K562 (cell line): ENCODE measurements around the gene DRD1. TPM values are rescaled to one million over a fixed set of nuclear protein-coding genes. Genes with fewer than 3 reads are reported as not detected.

ENCODE experiments used
- ATAC-seq: fragments of 200-7000 bp; cut with Tn5 transposase; 3 replicates; pipeline ENCODE4 v1.9.1; 2020; ENCODE audit warnings: moderate library complexity
- BruUV-seq: library from RNA; stranded (reverse); fragments of 400-500 nt; replicated peaks from 2 replicates; lab custom pipeline; 2021; lab: Mats Ljungman, UMichigan
- CTCF ChIA-PET: fragments of 300-600 bp; formaldehyde crosslinking; extraction: SDS; loops from one replicate; lab custom pipeline; 2021; ENCODE audit warnings: low intra/inter-chr PET ratio; lab: Yijun Ruan, JAX
- POLR2A ChIA-PET: fragments of 300-600, 350-650 bp; sonication (Branson Sonifier 250); formaldehyde crosslinking; extraction: SDS; loops from one replicate; lab custom pipeline; 2021; ENCODE audit warnings: antibody characterized with exemption, inconsistent platforms; lab: Yijun Ruan, JAX
- DNase-seq, 4 experiments: peaks; one replicate each; pipeline versions ENCODE4 v3.0.0 to v3.0.0-alpha.2; 2011 to 2018; ENCODE audit warnings: low spot score in 3 of 4, mixed read lengths in 3 of 4; ENCODE audit errors: extremely low read depth in 1 of 4
- FAIRE-seq: peaks from 2 replicates; lab custom pipeline; 2011; peaks lifted over from hg19 to GRCh38; lab: Jason Lieb, UNC
- H2AFZ ChIP-seq: 2 replicates; pipeline ENCODE4 v1.6.0; 2011; ENCODE audit warnings: low read depth, low read length, control low read depth, inconsistent platforms
- H3K27ac ChIP-seq: fragments of 200-600 bp; 3 replicates; pipeline ENCODE4 v1.8.0; 2011; ENCODE audit warnings: low read depth, mild to moderate bottlenecking, control low read depth, inconsistent platforms, low read length, moderate library complexity, mixed read lengths; ENCODE audit errors: extremely low read depth
- H3K27me3 ChIP-seq, 2 experiments: fragments of 300-600 bp in 1 of 2; 2 replicates in 1 of 2; 3 replicates in 1 of 2; pipeline versions ENCODE4 v1.6.0 to v1.8.0; 2011; ENCODE audit warnings: inconsistent platforms in 2 of 2, low read length in 2 of 2, mild to moderate bottlenecking in 1 of 2, mixed read lengths in 1 of 2, moderate library complexity in 1 of 2; ENCODE audit not compliant: control insufficient read depth in 2 of 2, insufficient read depth in 2 of 2
- H3K36me3 ChIP-seq: fragments of 300-600 bp; 3 replicates; pipeline ENCODE4 v1.8.0; 2011; ENCODE audit warnings: mild to moderate bottlenecking, low read length, inconsistent platforms; ENCODE audit not compliant: control insufficient read depth, insufficient read depth
- H3K4me1 ChIP-seq, 2 experiments: fragments of 200-600 bp in 1 of 2; replicated peaks in 1 of 2; 2 replicates in 1 of 2; 3 replicates in 1 of 2; pipeline versions ENCODE4 v1.5.1 to v1.8.0; 2011; ENCODE audit warnings: inconsistent platforms in 2 of 2, low read length in 2 of 2, mild to moderate bottlenecking in 1 of 2, mixed read lengths in 1 of 2, moderate library complexity in 1 of 2; ENCODE audit not compliant: control insufficient read depth in 2 of 2, insufficient read depth in 2 of 2
- H3K4me2 ChIP-seq: 2 replicates; pipeline ENCODE4 v1.6.1; 2011; ENCODE audit warnings: low read length, control low read depth, inconsistent platforms, mixed read lengths; ENCODE audit not compliant: insufficient read depth
- H3K4me3 ChIP-seq: fragments of 200-600 bp; sonication (generic), shearing (Covaris generic); 2 replicates; pipeline ENCODE4 v1.5.1; 2016; ENCODE audit warnings: control low read depth, inconsistent platforms
- H3K79me2 ChIP-seq: fragments of 200-600 bp; 3 replicates; pipeline ENCODE4 v1.8.0; 2011; ENCODE audit warnings: low read length, inconsistent platforms; ENCODE audit not compliant: control insufficient read depth, insufficient read depth
- H3K9ac ChIP-seq, 2 experiments: 2 replicates each; pipeline versions ENCODE4 v1.6.0 to v1.6.1; 2011; ENCODE audit warnings: low read depth in 2 of 2, low read length in 2 of 2, control low read depth in 1 of 2, inconsistent platforms in 1 of 2, mild to moderate bottlenecking in 1 of 2, mixed read lengths in 1 of 2; ENCODE audit not compliant: insufficient read depth in 1 of 2
- H3K9me1 ChIP-seq: one replicate; pipeline ENCODE4 v1.6.0; 2011; ENCODE audit warnings: inconsistent platforms, mild to moderate bottlenecking, low read length, moderate library complexity; ENCODE audit not compliant: control insufficient read depth, insufficient read depth
- H3K9me3 ChIP-seq: replicated peaks from 2 replicates; pipeline ENCODE4 v1.5.1; 2011; ENCODE audit warnings: low read depth, low read length, inconsistent platforms; ENCODE audit not compliant: control insufficient read depth, insufficient read depth
- H4K20me1 ChIP-seq: replicated peaks from 2 replicates; pipeline ENCODE4 v1.6.1; 2011; ENCODE audit warnings: low read length, inconsistent platforms, mixed read lengths; ENCODE audit not compliant: control insufficient read depth, insufficient read depth
- E2F3 ChIP-seq: fragments of 250-450 bp; sonication (Bioruptor Pico); IDR thresholded peaks from 2 replicates; pipeline ENCODE4 v1.4.0; 2020; ENCODE audit warnings: mild to moderate bottlenecking
- EGR1 ChIP-seq: fragments of 450-650 bp; conservative IDR thresholded peaks from 2 replicates; pipeline ENCODE4 v1.6.1; 2017; ENCODE audit warnings: mild to moderate bottlenecking
- ETV5 ChIP-seq: sonication (generic); formaldehyde crosslinking; IDR thresholded peaks from 2 replicates; pipeline ENCODE4 v1.4.0; 2020; ENCODE audit warnings: low read depth, mild to moderate bottlenecking, missing genetic modification reagents
- FUS ChIP-seq: fragments of 200-400 bp; formaldehyde crosslinking; optimal IDR thresholded peaks from 2 replicates; pipeline ENCODE3; 2017; ENCODE audit warnings: low read depth, low read length
- HDAC2 ChIP-seq: fragments of 450-650 bp; IDR thresholded peaks from 2 replicates; pipeline ENCODE4 v1.6.1; 2016; ENCODE audit warnings: mild to moderate bottlenecking
- MAFG ChIP-seq: fragments of 450-650 bp; conservative IDR thresholded peaks from 2 replicates; pipeline ENCODE4 v1.6.1; 2016; ENCODE audit warnings: missing genetic modification characterization, missing compliant biosample characterization
- NCOA2 ChIP-seq, 2 experiments: fragments of 450-650 bp; IDR thresholded peaks; 2 replicates each; pipeline ENCODE4 v1.6.1; 2018; ENCODE audit warnings: mild to moderate bottlenecking in 2 of 2, moderate library complexity in 1 of 2; ENCODE audit not compliant: partially characterized antibody in 2 of 2
- NCOA6 ChIP-seq: fragments of 450-650 bp; IDR thresholded peaks from 2 replicates; pipeline ENCODE4 v1.6.1; 2017; ENCODE audit warnings: mild to moderate bottlenecking
- NR0B1 ChIP-seq: fragments of 450-650 bp; IDR thresholded peaks from one replicate; pipeline ENCODE4 v1.6.1; 2018; ENCODE audit warnings: mild to moderate bottlenecking, moderate library complexity; ENCODE audit not compliant: partially characterized antibody
- RNF2 ChIP-seq: sonication (generic); IDR thresholded peaks from 2 replicates; pipeline ENCODE4 v1.6.1; 2016
- SRF ChIP-seq, 2 experiments: fragments of 250-450, 450-650 bp in 1 of 2; sonication (Bioruptor Pico) in 1 of 2; sonication (generic) in 1 of 2; formaldehyde crosslinking; IDR thresholded peaks; 2 replicates each; pipeline versions ENCODE4 v1.5.0 to v1.5.1; 2020 to 2022; ENCODE audit warnings: mild to moderate bottlenecking in 1 of 2, missing genetic modification reagents in 1 of 2
- THRAP3 ChIP-seq: fragments of 450-650 bp; IDR thresholded peaks from 2 replicates; pipeline ENCODE4 v1.6.1; 2016; ENCODE audit warnings: mild to moderate bottlenecking, inconsistent platforms, borderline replicate concordance
- THRB ChIP-seq: fragments of 450-650 bp; formaldehyde crosslinking; conservative IDR thresholded peaks from 2 replicates; pipeline ENCODE4 v1.4.0; 2022; ENCODE audit warnings: mild to moderate bottlenecking, missing genetic modification characterization
- ZBTB43 ChIP-seq: sonication (generic); formaldehyde crosslinking; IDR thresholded peaks from 2 replicates; pipeline ENCODE4 v1.8.0; 2023; ENCODE audit warnings: mild to moderate bottlenecking, missing genetic modification reagents
- ZNF140 ChIP-seq: fragments of 250-450 bp; sonication (Bioruptor Pico); IDR thresholded peaks from 2 replicates; pipeline ENCODE4 v1.8.0; 2021; ENCODE audit warnings: moderate library complexity, mild to moderate bottlenecking, inconsistent platforms
- ZNF263 ChIP-seq: sonication (generic); formaldehyde crosslinking; IDR thresholded peaks from 2 replicates; pipeline ENCODE4 v1.8.0; 2022; ENCODE audit warnings: mild to moderate bottlenecking, missing genetic modification reagents, borderline replicate concordance
- ZNF280B ChIP-seq: fragments of 250-450 bp; sonication (Bioruptor Pico); IDR thresholded peaks from 2 replicates; pipeline ENCODE4 v1.5.1; 2021; ENCODE audit warnings: mild to moderate bottlenecking
- ZNF584 ChIP-seq: fragments of 200-800 bp; sonication (Bioruptor generic); IDR thresholded peaks from 2 replicates; pipeline ENCODE4 v1.6.1; 2016; ENCODE audit warnings: low read depth, mild to moderate bottlenecking, missing genetic modification characterization, missing compliant biosample characterization
- ZNF717 ChIP-seq: fragments of 250-450 bp; sonication (Bioruptor Pico); IDR thresholded peaks from 2 replicates; pipeline ENCODE4 v1.5.0; 2021
- WGBS: fragments of 100-300 bp; shearing (Covaris generic); methylation state at CpG from one replicate; pipeline ENCODE4 v1.1.6; 2016; ENCODE audit warnings: low coverage, mixed read lengths; ENCODE audit not compliant: insufficient coverage; ENCODE audit errors: missing lambda C conversion rate; 5-methylcytosine and 5-hydroxymethylcytosine counted together
- in situ Hi-C: fragments of 300-500 bp; cut with MboI; formaldehyde crosslinking; loops from 4 replicates; pipeline ENCODE4 v1.15.0; 2018; ENCODE audit warnings: inconsistent platforms, mixed read lengths
- intact Hi-C: fragments of 100-400 bp; cut with micrococcal nuclease; formaldehyde crosslinking; loops from 2 replicates; pipeline ENCODE4 v1.14.2; 2022
- polyA plus RNA-seq, 8 experiments: library from polyadenylated mRNA; depleted of rRNA in 4 of 8; stranded (reverse) in 5 of 8; unstranded in 3 of 8; fragments of >200 nt; fragmentation: Nextera tagmentation in 2 of 8; fragmentation: Illumina TruSeq in 1 of 8; extraction: Ambion mirVana in 2 of 8; extraction: Trizol in 1 of 8; gene quantifications; 2 replicates each; pipeline versions ENCODE4 v1.2.1 to v1.2.3, GENCODE V29; 2011 to 2014; ENCODE audit warnings: inconsistent platforms in 1 of 8, missing spikeins in 1 of 8
- total RNA-seq, 7 experiments: library from RNA; depleted of rRNA in 6 of 7; stranded (reverse); fragments of >200 nt in 6 of 7; fragmentation: Illumina TruSeq in 2 of 7; extraction: Trizol in 2 of 7; gene quantifications; 2 replicates each; pipeline versions ENCODE4 v1.2.1 to v1.2.3, GENCODE V29; 2011 to 2021; ENCODE audit warnings: low replicate concordance in 1 of 7

DRD1 gene
- total and polyA plus RNA-seq, 9 of the 15 experiments (the other 6 are each of a cell fraction or from before 2014, with no cell fraction given), result not detected

DNA sequence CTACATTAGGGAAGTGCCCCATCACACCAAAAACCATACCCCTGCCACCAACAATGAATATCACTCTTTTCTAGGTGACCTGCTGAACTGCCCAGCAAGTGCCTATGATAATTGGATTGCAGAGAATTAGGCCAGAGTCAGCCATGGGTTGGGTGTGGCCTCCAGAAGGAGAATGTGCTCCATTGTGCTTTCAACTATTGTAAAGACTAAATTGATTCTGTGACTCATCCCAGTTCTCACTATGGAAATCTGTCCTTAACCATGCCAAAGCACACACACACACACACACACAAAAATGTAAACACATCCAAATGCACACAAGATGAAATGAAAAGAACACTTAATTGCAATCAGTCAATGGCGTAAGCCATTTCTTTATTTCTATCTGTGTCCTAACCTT is 25.7 kb downstream of the DRD1 start:
- no peaks in the 10 kb centered on the region for H3K79me2 ChIP-seq
- DNase-seq, result no peak
- intact Hi-C loops (no loop called here), in situ Hi-C loops (no loop called here)
- H3K9ac ChIP-seq, result no peak overlapping the region
- ChIA-PET POLR2A (no interaction called here), CTCF (no interaction called here)
- no peaks in the 10 kb centered on the region for H3K4me1 ChIP-seq
- no peak for FAIRE-seq
- no peaks in the 10 kb centered on the region for H3K9me1 ChIP-seq
- ATAC-seq, result no peak
- 0% methylated on average over 1 of the region's 1 CpG for WGBS
- no peak overlapping the region for H3K4me3 ChIP-seq
- H4K20me1 ChIP-seq, result no peaks in the 10 kb centered on the region
- 0 out of 2 replicates have a peak, but pooled peaks cover 2% of the 10 kb centered on the region for H3K9me3 ChIP-seq
- H2AFZ ChIP-seq, result no peak overlapping the region
- H3K36me3 ChIP-seq, result no peaks in the 10 kb centered on the region
- H3K27me3 ChIP-seq, result no peaks in the 10 kb centered on the region
- H3K4me2 ChIP-seq, result no peak overlapping the region
- TF ChIP-seq ETV5 (CRISPR knock-in tag), result no peak
- TF ChIP-seq ZNF717 (CRISPR knock-in tag), result no peak
- no peak for TF ChIP-seq E2F3
- TF ChIP-seq ZNF584 (CRISPR knock-in tag), result no peak
- TF ChIP-seq NCOA2 (IDR thresholded peaks at IDR 0.05; ENCODE audit: partially characterized antibody in 2 of 2), result no peak
- no peak for TF ChIP-seq THRB (CRISPR knock-in tag)
- no peak for TF ChIP-seq RNF2
- TF ChIP-seq HDAC2, result no peak
- no peak for TF ChIP-seq NCOA6
- no peak for TF ChIP-seq SRF (CRISPR knock-in tag; IDR thresholded peaks at IDR 0.05)
- no peak for TF ChIP-seq MAFG (tag)
- no peak for TF ChIP-seq EGR1
- TF ChIP-seq ZNF140 (CRISPR knock-in tag), result no peak
- no peak for TF ChIP-seq NR0B1
- no peak for TF ChIP-seq FUS
- no peak for TF ChIP-seq THRAP3
- no peak for TF ChIP-seq ZBTB43 (CRISPR knock-in tag)
- TF ChIP-seq ZNF280B (CRISPR knock-in tag), result no peak
- no peak for TF ChIP-seq ZNF263 (CRISPR knock-in tag)
- BruUV-seq, result no TSS peak
- H3K27ac ChIP-seq, result no peak overlapping the region
